HCT116 (cell line): ENCODE results near the gene ASB4.

Experiments used
- CTCF ChIP-seq, 3 experiments: fragments of 200-600 bp in 1 of 3; sonication (generic) in 1 of 3; IDR thresholded peaks in 2 of 3; conservative IDR thresholded peaks in 1 of 3; 2 replicates each; pipeline ENCODE4 v1.5.1; 2012 to 2017; ENCODE audit warnings: low read depth in 2 of 3, low read length in 2 of 3, antibody characterized with exemption in 1 of 3, borderline replicate concordance in 1 of 3, control low read depth in 1 of 3, mild to moderate bottlenecking in 1 of 3, mixed read lengths in 1 of 3, mixed run types in 1 of 3, moderate library complexity in 1 of 3; ENCODE audit not compliant: insufficient read depth in 1 of 3
- EZH2 ChIP-seq: fragments of 200-600 bp; sonication (generic); IDR thresholded peaks from 2 replicates; pipeline ENCODE4 v1.6.1; 2017; ENCODE audit warnings: antibody characterized with exemption, mixed run types
- MAX ChIP-seq: IDR thresholded peaks from 2 replicates; pipeline ENCODE4 v1.6.1; 2012
- POLR2A ChIP-seq: IDR thresholded peaks from 2 replicates; pipeline ENCODE4 v1.7.0; 2011; ENCODE audit warnings: borderline replicate concordance; ENCODE audit not compliant: insufficient read depth, insufficient read length; ENCODE audit errors: extremely low read depth
- POLR2AphosphoS5 ChIP-seq: IDR thresholded peaks from 2 replicates; pipeline ENCODE4 v1.6.1; 2011; ENCODE audit warnings: mild to moderate bottlenecking, low read depth, low read length, moderate library complexity
- SIN3A ChIP-seq: IDR thresholded peaks from 2 replicates; pipeline ENCODE4 v1.6.1; 2012; ENCODE audit warnings: low read depth
- TCF7L2 ChIP-seq: IDR thresholded peaks from 2 replicates; pipeline ENCODE4 v1.7.0; 2011; ENCODE audit warnings: borderline replicate concordance, inconsistent platforms; ENCODE audit not compliant: insufficient read depth, insufficient read length; ENCODE audit errors: extremely low read depth

- TF ChIP-seq EZH2 = no peak
- no peak for TF ChIP-seq SIN3A
- no peak for TF ChIP-seq TCF7L2
- TF ChIP-seq POLR2AphosphoS5 = no peak
- TF ChIP-seq CTCF (IDR thresholded peaks at IDR 0.05 in 2 of 3, conservative IDR thresholded peaks at IDR 0.05 in 1 of 3; ENCODE audit: borderline replicate concordance in 1 of 3, insufficient read depth in 1 of 3, low read depth in 2 of 3, low read length in 2 of 3) = no peak
- TF ChIP-seq MAX = no peak
- TF ChIP-seq POLR2A = no peak
These were observed 44.0 kb downstream of the ASB4 start for GRCh38 chr7:95529701-95530100.
